ENCODE measurements around the gene TXNRD1.

- TF ChIP-seq, protein P1, sequence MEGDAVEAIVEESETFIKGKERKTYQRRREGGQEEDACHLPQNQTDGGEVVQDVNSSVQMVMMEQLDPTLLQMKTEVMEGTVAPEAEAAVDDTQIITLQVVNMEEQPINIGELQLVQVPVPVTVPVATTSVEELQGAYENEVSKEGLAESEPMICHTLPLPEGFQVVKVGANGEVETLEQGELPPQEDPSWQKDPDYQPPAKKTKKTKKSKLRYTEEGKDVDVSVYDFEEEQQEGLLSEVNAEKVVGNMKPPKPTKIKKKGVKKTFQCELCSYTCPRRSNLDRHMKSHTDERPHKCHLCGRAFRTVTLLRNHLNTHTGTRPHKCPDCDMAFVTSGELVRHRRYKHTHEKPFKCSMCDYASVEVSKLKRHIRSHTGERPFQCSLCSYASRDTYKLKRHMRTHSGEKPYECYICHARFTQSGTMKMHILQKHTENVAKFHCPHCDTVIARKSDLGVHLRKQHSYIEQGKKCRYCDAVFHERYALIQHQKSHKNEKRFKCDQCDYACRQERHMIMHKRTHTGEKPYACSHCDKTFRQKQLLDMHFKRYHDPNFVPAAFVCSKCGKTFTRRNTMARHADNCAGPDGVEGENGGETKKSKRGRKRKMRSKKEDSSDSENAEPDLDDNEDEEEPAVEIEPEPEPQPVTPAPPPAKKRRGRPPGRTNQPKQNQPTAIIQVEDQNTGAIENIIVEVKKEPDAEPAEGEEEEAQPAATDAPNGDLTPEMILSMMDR (IDR thresholded peaks at IDR 0.05), result no peak
- TF ChIP-seq POLR2A (IDR thresholded peaks at IDR 0.05), result no peak
Observed at GRCh38 chr12:104348283-104348993, 132.9 kb downstream of the TXNRD1 start.

All from Peyer's patch (tissue), 4 donors.